K562 treated with DMSO at 1 percent for 4 hours (cell line): ENCODE results near the gene GNPTAB. TPM values are rescaled to one million over a fixed set of nuclear protein-coding genes. Genes with fewer than 3 reads are reported as not detected.

Experiments
- total RNA-seq: library from RNA; unstranded; fragments of 300-600 nt; gene quantifications from 2 replicates; pipeline ENCODE4 v1.2.3, GENCODE V29; 2022; ENCODE audit not compliant: insufficient read depth

GNPTAB gene
- 12.7 and 13.7 TPM in 2 replicates for total RNA-seq

GRCh38 chr12:101830367-101831325, at the start of gene GNPTAB:
GNPTAB (minus strand) TSS chr12:101830959; CDS start chr12:101830675, 284 bp downstream.

GRCh38 chr12:101876861-101877805, 46.4 kb upstream of the GNPTAB start, which contains the start of gene DRAM1:
DRAM1 (plus strand) TSS chr12:101877580; CDS start chr12:101877790, 210 bp downstream.

GRCh38 chr12:101738920-101739665, 91.7 kb downstream of the GNPTAB start, which contains the start of gene SYCP3:
SYCP3 (minus strand) TSS chr12:101739462; CDS start chr12:101737935, 1,527 bp downstream.

GRCh38 chr12:101697197-101697929, 133.4 kb downstream of the GNPTAB start, which contains the start of gene CHPT1:
CHPT1 (plus strand) TSS chr12:101697640; CDS start chr12:101697862, 222 bp downstream.

Other genes starting within 250 kb of the GNPTAB start
- not detected in 2 replicates for gene MYBPC1, start 236.0 kb downstream of the GNPTAB start, total RNA-seq
- 81.5 and 105 TPM in 2 replicates for gene CHPT1, start 133.3 kb downstream of the GNPTAB start, total RNA-seq
- not detected in 2 replicates for gene SYCP3, start 91.5 kb downstream of the GNPTAB start, total RNA-seq
- 7.2 and 14.7 TPM in 2 replicates for gene DRAM1, start 46.6 kb upstream of the GNPTAB start, total RNA-seq
- gene WASHC3, start 231.0 kb upstream of the GNPTAB start, total RNA-seq, result 17.0 and 22.0 TPM in 2 replicates